Measurements from ENCODE around the gene TADA3.

TADA3 gene

DNA sequence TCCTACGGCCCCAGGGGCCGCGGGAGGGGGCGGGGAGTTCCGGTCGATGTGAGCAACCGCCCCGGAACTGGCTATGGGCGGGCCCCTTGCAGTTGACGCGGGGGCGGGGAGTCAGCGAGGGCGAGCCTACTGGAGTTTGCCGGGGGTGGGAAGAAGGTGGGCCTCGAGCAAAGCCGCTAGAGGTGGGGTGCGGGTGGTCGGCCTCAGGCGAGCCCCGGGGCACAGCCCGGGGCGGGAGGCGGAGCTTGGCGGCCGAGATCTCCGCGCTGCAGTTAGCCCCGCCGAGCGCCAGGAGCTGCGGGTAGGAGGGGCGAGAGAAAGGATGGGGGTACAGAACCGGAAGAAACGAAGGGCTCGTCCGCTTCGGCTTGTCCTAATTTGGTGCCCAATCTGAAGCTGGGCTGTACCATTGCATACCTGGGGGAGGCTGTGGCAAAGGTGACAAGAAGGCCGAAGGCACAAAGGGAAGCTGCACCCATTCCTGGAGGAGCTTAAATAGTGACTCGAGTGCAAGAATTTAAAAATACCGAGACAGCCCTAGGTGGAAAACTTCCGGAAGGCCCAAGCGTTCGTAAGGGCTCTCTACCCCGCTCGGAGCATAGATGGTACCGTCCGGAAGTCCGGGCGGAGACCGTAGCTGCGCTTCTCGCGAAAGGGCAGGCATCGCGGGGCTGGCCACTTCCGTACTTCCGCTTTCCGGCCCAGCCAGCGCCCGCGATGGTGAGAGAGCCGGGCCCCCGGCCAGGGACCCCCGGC lies at the start of gene TADA3, which contains the start of gene ARPC4:
TADA3 (minus strand) TSS at position 69 of the 756 bp plus-strand sequence. CDS start 1,007 bp downstream, outside the sequence.
ARPC4 (plus strand) TSS at position 678 of the 756 bp plus-strand sequence; CDS start at position 718, 40 bp downstream.
- peak; percentile 94 for DNase-seq

GRCh38 chr3:9841015-9841414 lies 48.7 kb upstream of the TADA3 start:
- no peak for DNase-seq

GRCh38 chr3:9838856-9839255 lies 46.6 kb upstream of the TADA3 start:
- no peak for DNase-seq

DNA sequence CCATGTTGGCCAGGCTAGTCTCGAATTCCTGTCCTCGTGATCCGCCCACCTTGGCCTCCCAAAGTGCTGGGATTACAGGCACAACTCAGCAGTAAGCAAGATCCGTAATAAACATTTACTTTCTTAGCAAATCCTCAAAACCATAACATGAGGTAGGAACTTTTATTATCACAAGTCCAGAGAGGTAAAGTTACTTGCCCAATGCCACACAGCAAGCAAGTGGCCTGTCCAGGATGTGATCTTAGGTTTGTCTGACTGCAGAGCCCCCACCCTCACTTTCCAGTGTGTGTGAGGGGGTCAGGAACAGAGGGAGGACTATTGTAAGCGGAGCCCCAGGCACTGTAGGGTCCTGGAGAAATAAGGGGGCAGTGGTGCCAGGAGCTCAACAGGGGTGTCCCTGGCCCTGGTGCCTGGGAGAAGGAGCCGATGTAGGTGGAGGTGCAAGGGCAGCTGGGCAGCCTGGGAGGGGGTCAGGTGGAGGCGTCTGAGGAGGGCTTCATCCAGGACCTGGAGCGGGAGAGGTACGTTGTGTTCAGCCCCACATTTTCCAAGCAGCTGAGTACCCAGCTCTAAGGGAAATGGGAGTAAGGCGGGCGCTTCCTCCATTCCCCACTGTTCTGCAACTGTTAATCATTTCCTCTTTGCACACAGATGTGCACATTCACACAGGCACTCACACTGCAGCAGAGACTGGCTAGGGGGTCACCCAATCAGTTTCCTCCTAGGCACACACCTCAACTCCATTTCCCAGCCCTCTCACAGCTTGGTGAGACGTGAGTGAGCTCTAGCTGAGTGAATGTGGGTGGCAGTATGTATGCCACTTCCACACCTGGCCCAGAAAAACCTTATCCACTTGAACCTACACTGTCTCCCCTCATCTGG lies 45.7 kb upstream of the TADA3 start:
- DNase-seq: no peak

DNA sequence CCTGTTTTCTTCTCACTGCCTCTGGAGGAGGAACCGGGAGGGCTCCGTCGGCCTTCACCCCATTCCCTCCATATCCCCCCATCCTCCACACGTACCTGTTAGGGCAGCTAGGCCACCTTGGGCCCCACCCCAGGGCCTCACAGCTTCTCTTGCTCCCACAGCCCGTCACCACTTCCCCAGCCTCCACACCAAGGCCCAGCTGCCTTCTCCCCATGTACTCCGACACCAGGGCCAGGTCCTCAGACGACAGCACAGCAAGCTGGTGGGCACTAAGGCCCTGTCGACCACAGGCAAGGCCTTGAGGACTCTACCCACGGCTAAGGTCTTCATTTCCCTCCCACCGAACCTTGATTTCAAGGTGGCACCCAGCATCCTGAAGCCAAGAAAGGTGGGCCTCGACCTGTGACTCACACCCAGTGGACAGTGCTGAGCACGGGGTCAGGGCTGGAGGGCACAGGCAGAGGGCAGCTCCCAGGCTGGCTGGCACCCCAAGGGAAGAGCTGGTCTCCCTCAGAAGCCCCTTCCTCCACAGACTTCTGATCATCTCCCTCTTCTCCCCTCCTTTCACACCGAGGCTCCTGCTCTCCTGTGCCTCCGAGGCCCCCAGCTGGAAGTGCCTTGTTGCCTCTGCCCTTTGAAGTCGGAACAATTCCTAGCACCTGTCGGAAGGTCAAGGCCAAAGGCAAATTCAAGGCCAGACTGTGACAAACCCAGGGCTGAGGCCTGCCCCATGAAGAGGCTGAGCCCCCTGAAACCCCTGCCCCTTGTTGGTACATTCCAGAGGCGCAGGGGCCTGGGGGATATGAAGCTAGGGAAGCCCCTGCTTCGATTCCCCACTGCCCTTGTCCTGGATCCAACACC lies 42.5 kb upstream of the TADA3 start:
- no peak for DNase-seq

GRCh38 chr3:9833078-9833477 lies 40.8 kb upstream of the TADA3 start:
- no peak for DNase-seq

- no peak for DNase-seq
Measured at GRCh38 chr3:9831253-9831652, 39.0 kb upstream of the TADA3 start.

- no peak for DNase-seq
Measured at GRCh38 chr3:9828801-9829755, 36.8 kb upstream of the TADA3 start.

DNA sequence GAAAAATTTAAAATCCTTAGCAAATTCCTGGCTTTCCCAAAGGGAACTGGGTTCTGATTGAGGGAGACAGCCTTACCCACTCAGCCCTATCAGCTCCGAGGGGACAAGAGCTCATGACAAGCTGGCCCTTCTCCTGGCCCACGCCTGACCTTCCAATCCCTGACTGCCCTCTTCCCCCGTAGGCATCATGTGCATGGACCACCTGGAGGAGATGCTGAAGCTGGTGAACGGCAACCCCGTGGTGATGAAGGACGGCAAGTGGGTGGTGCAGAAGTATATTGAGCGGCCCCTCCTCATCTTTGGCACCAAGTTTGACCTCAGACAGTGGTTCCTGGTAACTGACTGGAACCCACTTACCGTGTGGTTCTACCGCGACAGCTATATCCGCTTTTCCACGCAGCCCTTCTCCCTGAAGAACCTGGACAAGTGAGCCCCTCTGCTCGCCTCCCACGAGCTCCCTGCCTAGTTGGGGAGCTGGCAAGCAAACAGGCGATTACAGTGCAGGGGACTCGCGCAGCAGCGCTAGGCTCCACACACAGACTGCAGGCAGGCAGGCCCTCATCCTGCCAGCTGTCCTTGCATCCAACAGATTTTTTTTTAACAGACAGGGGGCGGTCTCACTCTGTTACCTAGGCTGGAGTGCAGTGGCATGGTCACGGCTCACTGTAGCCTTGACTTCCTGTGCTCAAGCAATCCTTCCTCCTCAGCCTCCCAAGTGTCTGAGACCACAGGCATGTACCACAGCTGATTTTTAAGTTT lies 34.7 kb upstream of the TADA3 start:
- DNase-seq: peak in 1 of 2 experiments; percentile 37

DNA sequence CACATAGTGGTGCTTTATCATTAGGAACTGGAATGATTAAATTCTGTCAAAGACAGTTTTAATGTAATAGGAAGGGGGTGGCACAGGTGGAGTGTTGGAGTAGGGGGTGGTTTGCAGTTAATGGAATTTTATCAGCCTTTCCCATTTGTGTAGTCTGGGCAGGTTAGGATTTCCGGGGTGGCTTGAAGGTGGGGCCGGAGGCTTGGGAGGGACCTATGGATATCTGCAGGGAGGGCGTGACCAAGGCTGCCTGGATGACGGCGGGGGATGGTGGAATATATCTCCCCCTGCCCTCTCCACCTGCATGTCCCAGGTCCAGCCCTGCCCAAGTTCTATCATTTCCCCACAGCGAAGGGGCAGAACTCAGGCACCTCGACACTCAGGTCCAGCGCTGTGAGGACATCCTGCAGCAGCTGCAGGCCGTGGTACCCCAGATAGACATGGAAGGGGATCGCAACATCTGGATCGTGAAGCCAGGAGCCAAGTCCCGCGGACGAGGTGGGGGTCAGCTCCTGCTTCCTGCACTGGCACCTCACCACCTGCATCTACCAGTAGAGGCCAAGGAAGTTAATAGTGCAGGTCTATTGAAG lies 33.3 kb upstream of the TADA3 start:
- no peak for DNase-seq

DNA sequence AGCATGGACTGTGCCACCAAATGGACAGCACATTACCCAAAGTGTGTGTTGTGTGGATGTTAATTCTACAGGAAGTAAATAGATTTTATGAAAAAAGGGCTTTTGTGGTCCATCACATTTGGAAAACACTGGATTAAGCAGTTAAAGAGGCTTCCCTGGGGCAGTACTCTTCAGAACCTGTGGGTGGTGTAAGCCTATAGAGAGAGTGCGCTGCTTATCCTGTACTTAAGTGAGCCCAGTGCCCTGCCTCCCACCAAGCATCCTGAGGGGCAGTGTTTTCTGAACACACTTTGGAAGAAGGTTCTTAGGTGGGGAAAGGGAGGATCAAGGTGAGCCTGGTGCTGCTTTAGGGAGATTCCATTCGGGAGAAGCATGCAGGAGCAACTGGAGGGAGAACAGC lies 28.7 kb upstream of the TADA3 start:
- no peak for DNase-seq

DNA sequence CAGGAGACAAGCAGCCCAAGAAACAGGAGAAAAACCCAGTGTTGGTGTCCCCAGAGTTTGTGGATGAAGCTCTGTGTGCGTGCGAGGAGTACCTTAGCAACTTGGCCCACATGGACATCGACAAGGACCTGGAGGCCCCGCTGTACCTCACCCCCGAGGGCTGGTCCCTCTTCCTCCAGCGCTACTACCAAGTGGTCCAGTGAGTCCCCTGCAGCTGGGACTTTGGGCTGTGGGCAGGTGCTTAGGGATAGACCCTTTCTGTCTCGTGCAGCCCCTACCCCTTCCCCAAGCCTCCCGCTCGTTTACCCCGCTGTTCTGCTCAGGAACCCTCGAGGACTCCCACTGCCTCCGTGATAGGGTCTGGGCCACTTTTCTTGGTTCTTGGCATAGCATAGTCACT lies 28.3 kb upstream of the TADA3 start:
- no peak for DNase-seq

GRCh38 chr3:9818666-9819335 lies 26.5 kb upstream of the TADA3 start:
- no peak for DNase-seq

GRCh38 chr3:9817436-9817835 lies 25.2 kb upstream of the TADA3 start:
- no peak for DNase-seq

DNA sequence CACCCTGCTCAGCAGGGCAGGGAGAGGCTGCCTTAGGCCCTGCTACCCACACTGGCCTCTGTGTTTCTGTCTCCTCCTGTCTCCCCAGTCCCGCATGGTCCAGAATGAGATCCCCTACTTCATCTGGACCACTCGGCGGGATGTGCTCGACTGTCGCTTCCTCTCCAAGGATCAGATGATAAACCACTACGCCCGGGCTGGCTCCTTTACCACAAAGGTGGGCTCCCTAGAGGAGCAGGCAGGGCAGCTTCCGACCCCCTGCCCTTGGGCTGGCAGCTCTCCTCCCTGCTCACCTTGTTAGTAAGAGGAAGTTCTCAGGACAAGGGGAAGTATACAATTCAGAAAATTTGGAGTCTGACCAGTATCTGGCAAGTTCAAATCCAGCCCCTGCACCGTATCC lies 23.7 kb upstream of the TADA3 start:
- DNase-seq: no peak

DNA sequence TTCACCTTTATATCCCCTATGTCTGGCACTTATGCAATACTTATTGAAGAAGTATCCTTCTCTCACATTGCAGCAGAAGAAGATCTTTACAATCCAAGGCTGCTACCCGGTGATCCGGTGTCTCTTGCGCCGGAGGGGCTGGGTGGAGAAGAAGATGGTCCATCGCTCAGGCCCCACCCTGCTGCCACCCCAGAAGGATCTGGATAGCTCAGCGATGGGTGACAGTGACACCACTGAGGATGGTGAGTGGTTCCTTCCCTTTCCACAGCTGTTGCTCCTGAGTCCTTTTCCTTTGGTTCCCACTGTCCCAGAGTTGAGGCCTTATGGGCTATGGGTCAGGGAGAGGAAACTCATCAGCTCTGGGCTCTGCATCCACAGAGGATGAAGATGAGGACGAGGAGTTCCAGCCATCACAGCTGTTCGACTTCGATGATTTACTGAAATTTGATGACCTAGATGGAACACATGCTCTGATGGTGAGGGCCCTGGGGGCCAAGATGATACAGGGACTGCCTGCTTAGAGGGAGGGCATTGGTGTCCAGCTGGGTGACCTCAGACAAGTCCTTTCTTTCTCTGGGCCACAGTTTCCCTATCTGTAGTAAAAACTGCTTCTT lies 20.7 kb upstream of the TADA3 start:
- DNase-seq: no peak

GRCh38 chr3:9810846-9811245 lies 18.6 kb upstream of the TADA3 start:
- no peak for DNase-seq

DNA sequence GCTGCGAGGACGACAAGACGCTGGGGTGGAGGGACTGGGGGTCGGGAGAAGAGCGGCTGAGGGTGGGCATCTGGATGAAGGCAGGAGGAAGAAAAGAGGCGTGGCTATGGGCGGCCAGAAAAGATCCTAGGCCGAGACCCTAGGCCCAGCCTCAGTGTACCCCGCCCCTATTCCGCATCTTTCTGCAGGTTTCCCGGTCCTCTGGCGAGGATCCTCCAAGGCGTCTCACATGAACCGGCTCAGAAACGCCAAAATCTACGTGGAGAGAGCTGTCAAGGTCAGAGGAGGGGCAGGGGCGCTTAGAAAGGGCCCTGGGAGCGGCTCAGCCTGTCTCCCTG lies 18.1 kb upstream of the TADA3 start:
- no peak for DNase-seq

GRCh38 chr3:9809615-9810432 lies 17.6 kb upstream of the TADA3 start, which contains the start of gene TTLL3:
TTLL3 (plus strand) TSS chr3:9810262; CDS start chr3:9810662, 400 bp downstream.
- peak; percentile 58 to 66 for DNase-seq
